ENCODE data around the gene SETD2. TPM values are rescaled to one million over a fixed set of nuclear protein-coding genes. Genes with fewer than 3 reads are reported as not detected.

The SETD2 gene
- total RNA-seq, 4 donors from 2014 or later = 54.0 to 70.2 (median 58.5) TPM

GRCh38 chr3:46996689-46997452, 167.0 kb downstream of the SETD2 start:
- Histone ChIP-seq H3K27me3 (no peaks in the 10 kb centered on the region), H3K4me1 (peaks cover 0 to 8% (median 0%) of the 10 kb centered on the region in 3 donors), H3K4me3 (no peak overlapping the region), H3K9me3 (no peaks in the 10 kb centered on the region), H3K27ac (no peak overlapping the region), H3K36me3 (peaks cover 0 to 82% of the 10 kb centered on the region in 2 donors)
- WGBS, 2 donors (ENCODE audit: low coverage in 1 of 2) = 90% methylated on average over 2 of the region's 12 CpGs; no CpG with 5 or more reads in 1 of the 2 donors
- TF ChIP-seq EP300 (IDR thresholded peaks at IDR 0.05) (no peak), POLR2A (IDR thresholded peaks at IDR 0.05) (no peak), CTCF (IDR thresholded peaks at IDR 0.05) (no peak), POLR2AphosphoS5 (IDR thresholded peaks at IDR 0.05) (no peak)
- ATAC-seq = no peak

GRCh38 chr3:46995901-46996562, 167.9 kb downstream of the SETD2 start:
- 100% methylated on average over 1 of the region's 22 CpGs; no CpG with 5 or more reads in 1 of the 2 donors for WGBS, 2 donors (ENCODE audit: low coverage in 1 of 2)

GRCh38 chr3:46994801-46995731, 168.8 kb downstream of the SETD2 start:
- 92 to 100% methylated on average over 1 to 2 of the region's 29 CpGs for WGBS, 2 donors (ENCODE audit: low coverage in 1 of 2)
- Histone ChIP-seq H3K9me3 (no peaks in the 10 kb centered on the region), H3K36me3 (peaks cover 0 to 79% of the 10 kb centered on the region in 2 donors), H3K4me1 (peaks cover 0 to 8% (median 0%) of the 10 kb centered on the region in 3 donors), H3K27me3 (no peaks in the 10 kb centered on the region), H3K27ac (no peak overlapping the region), H3K4me3 (no peak overlapping the region)
- ATAC-seq = no peak
- TF ChIP-seq EP300 (IDR thresholded peaks at IDR 0.05) (no peak), CTCF (IDR thresholded peaks at IDR 0.05) (no peak), POLR2A (IDR thresholded peaks at IDR 0.05) (no peak), POLR2AphosphoS5 (IDR thresholded peaks at IDR 0.05) (no peak)

More at GRCh38 chr3:46995901-46996562, 167.9 kb downstream of the SETD2 start:
- no peak overlapping the region for H3K27ac ChIP-seq
- H3K9me3 ChIP-seq = no peaks in the 10 kb centered on the region
- H3K27me3 ChIP-seq = no peaks in the 10 kb centered on the region
- no peak for ATAC-seq
- peaks cover 0 to 82% of the 10 kb centered on the region in 2 donors for H3K36me3 ChIP-seq
- no peak overlapping the region for H3K4me3 ChIP-seq
- TF ChIP-seq EP300 (IDR thresholded peaks at IDR 0.05) (no peak), POLR2A (IDR thresholded peaks at IDR 0.05) (no peak), POLR2AphosphoS5 (IDR thresholded peaks at IDR 0.05) (no peak), CTCF (IDR thresholded peaks at IDR 0.05) (no peak)
- peaks cover 0 to 8% (median 0%) of the 10 kb centered on the region in 3 donors for H3K4me1 ChIP-seq

- H3K9me3 ChIP-seq = no peaks in the 10 kb centered on the region
- peaks cover 0 to 79% of the 10 kb centered on the region in 2 donors for H3K36me3 ChIP-seq
- no peak overlapping the region for H3K4me3 ChIP-seq
- 50% methylated on average over 1 of the region's 7 CpGs; no CpG with 5 or more reads in 1 of the 2 donors for WGBS, 2 donors (ENCODE audit: low coverage in 1 of 2)
- H3K27ac ChIP-seq = no peak overlapping the region
- TF ChIP-seq CTCF (IDR thresholded peaks at IDR 0.05) = no peak
- TF ChIP-seq POLR2AphosphoS5 (IDR thresholded peaks at IDR 0.05) = no peak
- TF ChIP-seq EP300 (IDR thresholded peaks at IDR 0.05) = no peak
- no peak for TF ChIP-seq POLR2A (IDR thresholded peaks at IDR 0.05)
- no peaks in the 10 kb centered on the region for H3K27me3 ChIP-seq
- no peak for ATAC-seq
- peaks cover 0 to 14% (median 0%) of the 10 kb centered on the region in 3 donors for H3K4me1 ChIP-seq
Observed at GRCh38 chr3:46993986-46994385, 169.9 kb downstream of the SETD2 start.
